T-helper 1 cell treated with Interleukin-12 subunit alpha and Interleukin-12 subunit beta and Interleukin-4 antibody, amounts not matched to agents 30 μg/mL and 1 μg/mL, for 36 hours (primary cell): ENCODE measurements around the gene ZNF536.

ENCODE experiments used
- H3K27ac Mint-ChIP-seq: one replicate; pipeline ENCODE4 v1.8.0; 2021; ENCODE audit warnings: mild to moderate bottlenecking, mixed read lengths
- H3K27me3 Mint-ChIP-seq: one replicate; pipeline ENCODE4 v1.8.0; 2021; ENCODE audit warnings: low read depth, mixed read lengths
- H3K36me3 Mint-ChIP-seq: one replicate; pipeline ENCODE4 v1.8.0; 2021; ENCODE audit warnings: low read depth, mixed read lengths
- H3K4me1 Mint-ChIP-seq: one replicate; pipeline ENCODE4 v1.8.0; 2021; ENCODE audit warnings: low read depth, mixed read lengths
- H3K4me3 Mint-ChIP-seq: one replicate; pipeline ENCODE4 v1.8.0; 2021; ENCODE audit warnings: mild to moderate bottlenecking, moderate library complexity, mixed read lengths
- H3K9me3 Mint-ChIP-seq: one replicate; pipeline ENCODE4 v1.8.0; 2021; ENCODE audit warnings: mixed read lengths

Gene ZNF536

GRCh38 chr19:30371960-30372824, at the start of gene ZNF536:
Gene ZNF536 (plus strand): TSS chr19:30372384. CDS start chr19:30443563, 71,179 bp downstream.
- H3K27me3 Mint-ChIP-seq: peaks cover 28% of the 10 kb centered on the region
- no peak within 1 kb of the TSS for H3K27ac Mint-ChIP-seq
- H3K4me3 Mint-ChIP-seq: no peak within 1 kb of the TSS
- H3K4me1 Mint-ChIP-seq: no peaks in the 10 kb centered on the region
- no peaks in the 10 kb centered on the region for H3K9me3 Mint-ChIP-seq
- H3K36me3 Mint-ChIP-seq: no peaks in the 10 kb centered on the region

GRCh38 chr19:30322641-30323320, 49.4 kb upstream of the ZNF536 start:
- H3K9me3 Mint-ChIP-seq: peaks cover 3% of the 10 kb centered on the region
- H3K4me3 Mint-ChIP-seq: no peak overlapping the region
- H3K4me1 Mint-ChIP-seq: no peaks in the 10 kb centered on the region
- H3K27me3 Mint-ChIP-seq: no peaks in the 10 kb centered on the region
- H3K36me3 Mint-ChIP-seq: no peaks in the 10 kb centered on the region
- no peak overlapping the region for H3K27ac Mint-ChIP-seq

- H3K36me3 Mint-ChIP-seq: no peaks in the 10 kb centered on the region
- H3K27ac Mint-ChIP-seq: no peak overlapping the region
- H3K9me3 Mint-ChIP-seq: peaks cover 3% of the 10 kb centered on the region
- no peaks in the 10 kb centered on the region for H3K4me1 Mint-ChIP-seq
- no peaks in the 10 kb centered on the region for H3K27me3 Mint-ChIP-seq
- H3K4me3 Mint-ChIP-seq: no peak overlapping the region
Observed at GRCh38 chr19:30323904-30324303, 48.3 kb upstream of the ZNF536 start.

DNA sequence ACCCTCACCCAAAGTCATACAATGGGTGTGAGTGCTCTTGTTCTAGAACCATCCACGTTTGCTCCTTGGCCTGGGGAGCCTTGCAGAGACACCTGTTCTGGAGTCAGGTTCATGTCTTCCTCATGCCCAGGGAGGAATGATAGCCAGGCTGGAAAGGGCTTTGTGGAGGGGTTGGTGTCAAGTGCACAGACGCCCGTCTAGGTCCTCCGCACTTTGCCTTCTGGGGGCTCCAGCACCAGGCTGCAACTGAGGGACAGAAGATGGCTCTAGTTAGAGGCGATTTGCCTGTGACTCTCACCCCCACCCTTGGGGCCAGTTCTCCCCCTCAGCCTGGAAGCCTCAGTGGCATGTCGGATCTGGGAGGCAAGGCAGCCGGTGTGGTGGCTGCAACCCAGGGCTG, 47.2 kb upstream of the ZNF536 start:
- Mint-ChIP-seq H3K27me3 (no peaks in the 10 kb centered on the region), H3K36me3 (no peaks in the 10 kb centered on the region), H3K4me1 (no peaks in the 10 kb centered on the region), H3K27ac (no peak overlapping the region), H3K4me3 (no peak overlapping the region), H3K9me3 (peaks cover 3% of the 10 kb centered on the region)

DNA sequence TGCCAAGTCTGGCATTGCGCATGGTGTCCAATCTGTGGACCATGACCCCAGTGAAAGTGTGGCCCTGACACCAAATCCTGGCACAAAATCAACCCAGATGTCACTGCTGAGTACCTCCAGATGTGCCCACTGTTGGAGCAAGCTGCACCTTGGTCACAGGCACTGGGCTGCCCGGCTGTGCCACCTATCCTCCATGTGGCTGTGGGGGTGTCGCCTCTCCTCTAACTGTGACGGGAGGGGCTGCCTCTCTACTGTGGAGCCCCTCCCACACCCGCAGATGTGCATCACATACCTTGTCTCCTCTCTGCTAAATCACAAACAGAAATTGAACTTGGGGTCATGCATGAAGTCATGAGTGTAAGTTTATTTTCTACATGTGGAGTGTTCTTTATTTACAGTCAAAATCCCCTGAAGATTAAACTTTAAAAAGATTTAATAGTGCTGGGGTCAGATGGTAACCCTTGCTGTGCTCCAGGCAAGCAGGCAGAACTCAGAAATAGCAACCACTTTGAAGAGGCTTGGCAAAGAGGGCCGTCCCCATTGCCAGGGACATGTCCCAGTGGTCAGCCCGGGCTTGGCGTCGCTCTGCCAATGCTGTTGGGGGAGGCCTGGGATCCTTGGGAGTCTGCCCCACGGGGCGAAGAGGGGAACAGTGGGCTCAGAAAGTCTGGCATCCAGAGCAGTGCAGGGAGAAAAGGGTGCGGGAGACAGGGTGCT, 46.4 kb upstream of the ZNF536 start:
- H3K4me3 Mint-ChIP-seq: no peak overlapping the region
- H3K4me1 Mint-ChIP-seq: no peaks in the 10 kb centered on the region
- H3K27me3 Mint-ChIP-seq: no peaks in the 10 kb centered on the region
- no peaks in the 10 kb centered on the region for H3K36me3 Mint-ChIP-seq
- no peak overlapping the region for H3K27ac Mint-ChIP-seq
- peaks cover 3% of the 10 kb centered on the region for H3K9me3 Mint-ChIP-seq

DNA sequence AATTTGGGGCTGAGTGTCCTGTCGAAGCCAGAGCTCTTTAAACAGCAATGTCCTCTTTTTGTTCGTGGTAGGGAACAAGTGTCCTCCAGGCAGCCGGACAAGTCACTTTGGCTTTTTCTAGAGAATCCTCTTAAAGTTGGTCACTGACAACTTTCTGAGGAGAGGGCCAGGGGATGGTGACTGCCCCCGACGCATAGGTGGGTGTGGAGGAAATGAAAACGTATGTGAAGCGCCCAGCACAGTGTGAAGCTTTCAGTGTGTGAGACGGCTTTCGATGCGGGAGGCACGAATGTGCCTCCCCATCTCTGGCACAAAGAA, 45.8 kb upstream of the ZNF536 start:
- no peaks in the 10 kb centered on the region for H3K36me3 Mint-ChIP-seq
- no peak overlapping the region for H3K4me3 Mint-ChIP-seq
- H3K27me3 Mint-ChIP-seq: no peaks in the 10 kb centered on the region
- H3K27ac Mint-ChIP-seq: no peak overlapping the region
- H3K9me3 Mint-ChIP-seq: peaks cover 3% of the 10 kb centered on the region
- H3K4me1 Mint-ChIP-seq: no peaks in the 10 kb centered on the region

GRCh38 chr19:30327331-30327730, 44.9 kb upstream of the ZNF536 start:
- H3K4me1 Mint-ChIP-seq: no peaks in the 10 kb centered on the region
- no peaks in the 10 kb centered on the region for H3K27me3 Mint-ChIP-seq
- no peak overlapping the region for H3K27ac Mint-ChIP-seq

GRCh38 chr19:30328096-30328495, 44.1 kb upstream of the ZNF536 start:
- Mint-ChIP-seq H3K4me1 (no peaks in the 10 kb centered on the region), H3K4me3 (no peak overlapping the region), H3K27me3 (no peaks in the 10 kb centered on the region), H3K36me3 (no peaks in the 10 kb centered on the region), H3K27ac (no peak overlapping the region), H3K9me3 (peaks cover 3% of the 10 kb centered on the region)

More at GRCh38 chr19:30327331-30327730, 44.9 kb upstream of the ZNF536 start:
- H3K9me3 Mint-ChIP-seq: peaks cover 3% of the 10 kb centered on the region
- no peak overlapping the region for H3K4me3 Mint-ChIP-seq
- H3K36me3 Mint-ChIP-seq: no peaks in the 10 kb centered on the region

GRCh38 chr19:30330266-30330665, 41.9 kb upstream of the ZNF536 start:
- Mint-ChIP-seq H3K36me3 (no peaks in the 10 kb centered on the region), H3K4me3 (no peak overlapping the region), H3K9me3 (no peaks in the 10 kb centered on the region), H3K4me1 (no peaks in the 10 kb centered on the region), H3K27ac (no peak overlapping the region), H3K27me3 (no peaks in the 10 kb centered on the region)

DNA sequence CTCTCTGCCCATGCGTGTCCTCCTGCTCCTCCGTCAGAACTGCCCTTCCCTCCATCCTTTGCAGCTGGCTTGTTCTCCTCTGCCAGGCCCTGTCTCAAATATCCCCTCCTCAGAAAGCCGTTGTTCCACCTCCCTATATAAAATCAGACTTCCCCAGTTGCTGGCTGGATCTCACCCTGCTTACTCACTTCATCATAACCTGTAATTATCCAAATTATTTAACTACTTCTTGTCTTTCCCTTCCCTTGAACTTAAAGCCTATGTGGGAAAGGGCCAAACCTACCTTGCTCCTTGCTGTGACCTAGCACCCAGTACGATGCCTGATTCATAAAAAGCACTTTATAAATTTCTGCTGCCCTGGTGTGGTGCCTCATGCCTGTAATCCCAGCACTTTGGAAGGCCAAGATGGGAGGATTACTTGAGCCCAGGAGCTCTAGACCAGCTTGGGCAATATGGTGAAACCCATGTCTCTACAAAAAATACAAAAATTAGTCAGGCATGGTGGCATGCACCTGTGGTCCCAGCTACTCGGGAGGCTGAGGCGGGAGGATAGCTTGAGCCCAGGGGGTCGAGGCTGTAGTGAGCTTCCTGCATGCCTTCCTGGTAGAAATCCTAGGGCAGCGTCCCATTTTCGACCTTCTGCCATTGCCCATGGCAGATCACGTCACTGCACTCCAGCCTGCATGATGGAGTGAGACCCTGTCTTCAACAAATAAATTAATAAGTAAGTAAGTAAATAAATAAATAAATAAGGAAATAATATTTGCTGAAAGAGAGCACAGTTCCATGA, 39.5 kb upstream of the ZNF536 start:
- no peak overlapping the region for H3K27ac Mint-ChIP-seq
- H3K36me3 Mint-ChIP-seq: no peaks in the 10 kb centered on the region
- no peaks in the 10 kb centered on the region for H3K27me3 Mint-ChIP-seq
- no peak overlapping the region for H3K4me3 Mint-ChIP-seq
- H3K9me3 Mint-ChIP-seq: no peaks in the 10 kb centered on the region
- no peaks in the 10 kb centered on the region for H3K4me1 Mint-ChIP-seq

DNA sequence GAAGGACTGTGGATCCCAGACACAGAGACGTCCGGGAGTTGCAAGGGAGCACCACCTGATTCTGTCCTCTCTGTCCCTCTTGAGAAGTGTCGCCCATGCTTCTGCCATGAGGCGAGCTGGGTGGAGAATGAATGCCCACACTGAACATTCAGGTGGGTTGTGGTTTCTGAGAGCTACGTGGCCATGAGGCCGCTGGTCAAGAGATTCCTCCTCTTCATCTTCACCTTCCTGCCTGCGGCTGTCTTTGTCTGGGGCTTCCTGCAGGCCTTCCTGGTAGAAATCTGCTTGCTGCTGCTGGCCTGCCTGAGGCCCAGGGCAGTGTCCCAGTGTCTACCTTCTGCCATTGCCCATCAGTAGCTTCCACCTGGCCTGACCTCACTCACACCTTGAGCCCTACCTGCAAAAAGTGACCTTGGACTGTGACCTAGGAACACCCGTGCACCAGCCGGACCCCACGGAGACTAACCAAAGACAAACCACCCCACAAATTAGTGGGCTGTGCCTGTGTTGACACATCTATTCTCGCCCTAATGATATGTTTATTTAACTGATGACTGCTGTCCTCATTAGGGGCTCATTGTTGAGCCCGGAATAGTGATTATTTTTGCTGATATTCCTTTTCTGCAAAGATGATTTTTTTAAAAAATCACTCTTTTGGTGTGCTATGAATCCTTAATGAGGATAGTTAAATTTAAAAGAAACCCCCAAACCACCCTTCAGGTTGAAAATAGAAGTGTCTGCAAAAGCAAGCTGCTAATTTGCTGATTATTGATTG, 38.7 kb upstream of the ZNF536 start:
- Mint-ChIP-seq H3K36me3 (no peaks in the 10 kb centered on the region), H3K27ac (no peak overlapping the region), H3K4me1 (no peaks in the 10 kb centered on the region), H3K9me3 (no peaks in the 10 kb centered on the region), H3K4me3 (no peak overlapping the region), H3K27me3 (no peaks in the 10 kb centered on the region)

GRCh38 chr19:30334841-30335240, 37.3 kb upstream of the ZNF536 start:
- no peaks in the 10 kb centered on the region for H3K9me3 Mint-ChIP-seq
- H3K4me1 Mint-ChIP-seq: no peaks in the 10 kb centered on the region
- H3K27ac Mint-ChIP-seq: no peak overlapping the region
- H3K27me3 Mint-ChIP-seq: no peaks in the 10 kb centered on the region
- H3K4me3 Mint-ChIP-seq: no peak overlapping the region
- no peaks in the 10 kb centered on the region for H3K36me3 Mint-ChIP-seq

- Mint-ChIP-seq H3K27me3 (no peaks in the 10 kb centered on the region), H3K27ac (no peak overlapping the region), H3K4me3 (no peak overlapping the region), H3K9me3 (no peaks in the 10 kb centered on the region), H3K4me1 (no peaks in the 10 kb centered on the region), H3K36me3 (no peaks in the 10 kb centered on the region)
Observed at GRCh38 chr19:30335306-30335886, 36.8 kb upstream of the ZNF536 start.
